Right lobe of liver (tissue), 4 donors: ENCODE measurements around the gene SAMD9.

Experiments used
- POLR2A ChIP-seq: fragments of 450-650 bp; IDR thresholded peaks from one replicate; pipeline ENCODE4 v1.6.1; 2017; ENCODE audit warnings: antibody characterized with exemption, mild to moderate bottlenecking
- TF ChIP-seq, protein P1 (sequence below), 4 donors: fragments of 200-600 bp in 3 of 4; fragments of 450-650 bp in 1 of 4; IDR thresholded peaks; one replicate each; pipeline versions ENCODE4 v1.5.1 to v1.8.0; 2016 to 2022; ENCODE audit warnings: antibody characterized with exemption in 4 of 4, mild to moderate bottlenecking in 2 of 4
- donor health status: DM: no; HTN: no; CAD: no.
- donor health status: DM: no; HTN: no; CAD: no.
- donor health status: DM: no; HTN: yes; CAD: no.

DNA sequence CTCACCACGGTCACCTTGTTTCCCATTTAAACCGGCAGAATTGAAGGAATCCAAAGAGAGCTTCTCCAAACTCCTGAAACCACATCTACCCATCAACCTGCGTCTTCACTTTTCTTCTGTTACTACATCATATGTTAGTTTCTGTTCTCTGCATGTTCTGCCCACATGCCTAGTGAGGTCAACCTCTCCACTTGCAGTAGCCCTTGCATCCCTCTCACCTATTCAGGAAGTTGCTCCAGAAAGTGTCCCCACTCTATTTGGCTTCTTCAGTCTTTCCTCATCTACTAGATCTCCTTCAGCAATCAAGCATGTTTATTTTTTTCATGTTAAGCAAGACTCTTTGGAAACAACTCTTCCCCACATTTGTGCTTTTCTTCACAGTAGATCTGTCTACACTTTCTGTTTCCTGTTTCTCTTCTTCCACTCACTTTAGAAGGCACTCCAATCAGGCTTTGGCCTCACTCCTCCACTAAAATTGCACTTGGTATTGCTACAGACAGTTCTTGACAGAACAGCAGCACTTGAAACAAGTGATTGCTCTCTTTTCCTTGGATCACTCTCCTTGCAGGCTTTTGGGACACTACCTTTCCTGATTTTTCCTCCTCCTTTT, 22.9 kb upstream of the SAMD9 start:
- TF ChIP-seq, protein P1, sequence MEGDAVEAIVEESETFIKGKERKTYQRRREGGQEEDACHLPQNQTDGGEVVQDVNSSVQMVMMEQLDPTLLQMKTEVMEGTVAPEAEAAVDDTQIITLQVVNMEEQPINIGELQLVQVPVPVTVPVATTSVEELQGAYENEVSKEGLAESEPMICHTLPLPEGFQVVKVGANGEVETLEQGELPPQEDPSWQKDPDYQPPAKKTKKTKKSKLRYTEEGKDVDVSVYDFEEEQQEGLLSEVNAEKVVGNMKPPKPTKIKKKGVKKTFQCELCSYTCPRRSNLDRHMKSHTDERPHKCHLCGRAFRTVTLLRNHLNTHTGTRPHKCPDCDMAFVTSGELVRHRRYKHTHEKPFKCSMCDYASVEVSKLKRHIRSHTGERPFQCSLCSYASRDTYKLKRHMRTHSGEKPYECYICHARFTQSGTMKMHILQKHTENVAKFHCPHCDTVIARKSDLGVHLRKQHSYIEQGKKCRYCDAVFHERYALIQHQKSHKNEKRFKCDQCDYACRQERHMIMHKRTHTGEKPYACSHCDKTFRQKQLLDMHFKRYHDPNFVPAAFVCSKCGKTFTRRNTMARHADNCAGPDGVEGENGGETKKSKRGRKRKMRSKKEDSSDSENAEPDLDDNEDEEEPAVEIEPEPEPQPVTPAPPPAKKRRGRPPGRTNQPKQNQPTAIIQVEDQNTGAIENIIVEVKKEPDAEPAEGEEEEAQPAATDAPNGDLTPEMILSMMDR (IDR thresholded peaks at IDR 0.05) = no peak
- no peak for TF ChIP-seq POLR2A
